Islet of Langerhans (tissue), 1 donor: ENCODE measurements around the gene NRK.
"Not testable (repeated sequence)": the region's sequence is repeated elsewhere in the genome, so short reads cannot be mapped to it uniquely, and the experiment has no call there.

Source experiments
- FAIRE-seq: peaks from one replicate; lab custom pipeline; 2011; peaks lifted over from hg19 to GRCh38; lab: Jason Lieb, UNC

NRK gene, protein sequence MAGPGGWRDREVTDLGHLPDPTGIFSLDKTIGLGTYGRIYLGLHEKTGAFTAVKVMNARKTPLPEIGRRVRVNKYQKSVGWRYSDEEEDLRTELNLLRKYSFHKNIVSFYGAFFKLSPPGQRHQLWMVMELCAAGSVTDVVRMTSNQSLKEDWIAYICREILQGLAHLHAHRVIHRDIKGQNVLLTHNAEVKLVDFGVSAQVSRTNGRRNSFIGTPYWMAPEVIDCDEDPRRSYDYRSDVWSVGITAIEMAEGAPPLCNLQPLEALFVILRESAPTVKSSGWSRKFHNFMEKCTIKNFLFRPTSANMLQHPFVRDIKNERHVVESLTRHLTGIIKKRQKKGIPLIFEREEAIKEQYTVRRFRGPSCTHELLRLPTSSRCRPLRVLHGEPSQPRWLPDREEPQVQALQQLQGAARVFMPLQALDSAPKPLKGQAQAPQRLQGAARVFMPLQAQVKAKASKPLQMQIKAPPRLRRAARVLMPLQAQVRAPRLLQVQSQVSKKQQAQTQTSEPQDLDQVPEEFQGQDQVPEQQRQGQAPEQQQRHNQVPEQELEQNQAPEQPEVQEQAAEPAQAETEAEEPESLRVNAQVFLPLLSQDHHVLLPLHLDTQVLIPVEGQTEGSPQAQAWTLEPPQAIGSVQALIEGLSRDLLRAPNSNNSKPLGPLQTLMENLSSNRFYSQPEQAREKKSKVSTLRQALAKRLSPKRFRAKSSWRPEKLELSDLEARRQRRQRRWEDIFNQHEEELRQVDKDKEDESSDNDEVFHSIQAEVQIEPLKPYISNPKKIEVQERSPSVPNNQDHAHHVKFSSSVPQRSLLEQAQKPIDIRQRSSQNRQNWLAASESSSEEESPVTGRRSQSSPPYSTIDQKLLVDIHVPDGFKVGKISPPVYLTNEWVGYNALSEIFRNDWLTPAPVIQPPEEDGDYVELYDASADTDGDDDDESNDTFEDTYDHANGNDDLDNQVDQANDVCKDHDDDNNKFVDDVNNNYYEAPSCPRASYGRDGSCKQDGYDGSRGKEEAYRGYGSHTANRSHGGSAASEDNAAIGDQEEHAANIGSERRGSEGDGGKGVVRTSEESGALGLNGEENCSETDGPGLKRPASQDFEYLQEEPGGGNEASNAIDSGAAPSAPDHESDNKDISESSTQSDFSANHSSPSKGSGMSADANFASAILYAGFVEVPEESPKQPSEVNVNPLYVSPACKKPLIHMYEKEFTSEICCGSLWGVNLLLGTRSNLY (N-terminal part only)

DNA sequence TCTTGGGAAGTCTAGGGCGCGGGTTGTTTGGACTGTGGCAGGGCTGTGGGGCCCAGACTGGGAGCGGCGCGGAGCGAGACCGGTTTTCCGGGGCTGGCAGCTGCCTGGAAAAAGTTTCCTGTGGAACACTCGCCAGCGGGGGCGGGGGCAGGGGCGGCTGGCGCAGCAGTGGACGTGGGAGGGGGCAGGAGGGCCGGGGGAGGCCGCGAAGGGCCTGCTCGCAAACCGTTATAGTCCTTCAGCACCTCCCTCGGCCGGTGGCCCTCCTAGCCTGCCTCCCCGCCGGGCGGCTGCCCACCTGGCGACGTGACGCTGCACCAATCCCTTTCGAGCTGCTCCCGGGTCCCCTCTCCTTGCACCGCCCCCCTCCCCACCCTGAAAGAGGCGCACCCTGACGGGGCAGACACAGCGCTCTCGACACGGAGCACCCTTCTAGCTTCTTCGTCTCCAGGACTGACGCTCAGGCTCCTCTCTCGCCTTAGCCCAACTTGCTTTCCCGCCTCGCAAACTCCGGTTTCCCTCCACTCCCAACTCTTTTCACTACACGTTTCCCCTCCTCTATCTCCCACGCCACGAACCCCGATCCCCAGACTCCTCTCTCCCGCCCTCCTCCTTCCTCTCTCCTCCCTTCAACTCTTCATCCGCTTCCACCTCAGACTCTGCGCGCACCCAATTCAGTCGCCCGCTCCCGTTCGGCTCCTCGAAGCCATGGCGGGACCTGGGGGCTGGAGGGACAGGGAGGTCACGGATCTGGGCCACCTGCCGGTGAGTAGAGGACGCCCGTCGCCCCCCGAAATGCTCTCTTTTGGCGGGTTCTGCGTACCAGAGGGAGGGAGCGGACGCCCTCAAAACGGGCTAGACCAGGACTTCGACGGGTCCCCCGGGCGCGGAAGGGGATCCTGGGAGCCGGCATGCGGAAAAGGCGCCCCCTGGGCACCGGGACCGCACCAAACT is at the start of gene NRK:
TSS of gene NRK (plus strand) at position 402 of the 954 bp plus-strand sequence. CDS start at position 709, 307 bp downstream.
- FAIRE-seq, result no peak

DNA sequence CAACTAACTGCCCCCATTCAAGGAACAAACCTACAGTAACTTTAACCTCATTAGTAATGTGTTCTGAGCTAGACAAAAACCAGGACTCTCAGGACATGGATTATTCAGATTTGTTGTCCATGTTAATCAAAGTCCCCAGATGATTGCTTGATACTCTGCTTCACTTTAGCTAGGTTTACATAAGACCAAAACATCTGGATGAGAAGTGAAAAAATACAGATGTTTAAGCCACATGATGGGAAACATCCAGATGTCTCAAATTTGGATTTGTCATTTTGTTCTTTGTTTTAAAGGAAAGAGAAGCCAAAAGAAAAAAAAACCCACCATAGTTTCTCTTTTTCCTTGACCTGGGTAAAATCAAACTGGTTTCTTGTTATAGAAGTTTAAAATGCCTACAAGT is 48.5 kb upstream of the NRK start:
- FAIRE-seq, result no peak

DNA sequence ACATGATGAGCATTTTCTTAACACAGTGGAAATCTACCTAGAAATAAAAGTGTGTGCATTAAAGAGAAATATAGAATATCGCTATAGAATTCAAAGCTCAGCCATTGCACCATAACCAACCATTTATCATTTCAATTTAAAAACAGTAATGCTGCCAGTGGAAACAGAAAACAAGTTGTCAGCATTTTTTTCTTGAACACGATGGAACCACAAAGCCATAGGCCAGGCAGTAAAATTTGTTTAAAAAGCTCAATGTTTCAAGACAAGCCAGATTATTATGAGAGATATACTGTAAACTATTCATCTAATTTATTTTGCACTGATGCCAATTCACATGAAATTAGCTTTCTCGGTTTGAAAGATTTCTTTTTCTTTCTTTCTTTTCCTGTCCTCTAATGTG is 46.7 kb upstream of the NRK start:
- no peak for FAIRE-seq

DNA sequence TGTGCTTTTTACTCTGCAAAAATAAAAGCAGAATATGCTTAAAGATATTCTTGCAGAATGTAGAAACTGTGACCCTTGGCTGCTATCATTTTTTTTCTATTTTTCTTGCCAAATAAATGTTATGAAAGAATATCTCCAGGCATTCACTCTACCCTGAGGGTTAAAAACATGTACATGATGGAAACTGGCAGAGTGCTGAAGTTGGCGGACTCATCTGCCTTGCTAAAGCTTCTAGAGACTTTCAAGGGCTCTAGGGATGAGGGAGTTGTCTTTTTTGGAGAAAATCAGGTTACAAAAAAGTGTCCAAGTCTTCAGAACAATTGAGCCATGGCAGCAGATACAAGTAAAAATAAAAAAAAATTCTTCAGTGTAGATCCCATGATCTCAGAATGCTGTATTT is 40.5 kb upstream of the NRK start:
- no peak for FAIRE-seq

DNA sequence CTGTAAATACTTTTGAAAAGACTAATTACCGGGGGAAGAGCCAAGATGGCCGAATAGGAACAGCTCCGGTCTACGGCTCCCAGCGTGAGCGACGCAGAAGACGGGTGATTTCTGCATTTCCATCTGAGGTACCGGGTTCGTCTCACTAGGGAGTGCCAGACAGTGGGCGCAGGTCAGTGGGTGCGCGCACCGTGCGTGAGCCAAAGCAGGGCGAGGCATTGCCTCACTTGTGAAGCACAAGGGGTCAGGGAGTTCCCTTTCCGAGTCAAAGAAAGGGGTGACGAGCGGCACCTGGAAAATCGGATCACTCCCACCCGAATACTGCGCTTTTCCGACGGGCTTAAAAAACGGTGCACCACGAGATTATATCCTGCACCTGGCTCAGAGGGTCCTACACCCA is 25.5 kb upstream of the NRK start:
- not testable (repeated sequence) for FAIRE-seq

DNA sequence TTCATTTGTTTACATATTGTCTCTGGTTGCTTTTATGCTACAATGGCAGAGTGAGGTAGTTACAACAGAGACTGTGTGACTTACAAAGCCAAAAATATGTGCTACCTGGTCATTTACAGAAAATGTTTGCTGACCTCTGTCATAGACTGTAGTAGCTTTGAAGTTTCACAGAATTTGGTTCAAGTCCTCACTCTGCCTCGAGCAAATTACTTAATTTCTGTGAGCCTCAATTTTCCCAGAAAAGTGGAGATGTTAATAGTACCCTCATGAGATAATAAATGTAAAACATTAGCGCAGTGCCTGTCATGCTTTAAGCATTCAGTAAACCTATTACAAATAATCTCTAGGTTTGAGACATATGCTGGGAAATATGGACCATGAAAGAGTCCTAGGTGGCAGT is 18.4 kb upstream of the NRK start:
- FAIRE-seq, result no peak

DNA sequence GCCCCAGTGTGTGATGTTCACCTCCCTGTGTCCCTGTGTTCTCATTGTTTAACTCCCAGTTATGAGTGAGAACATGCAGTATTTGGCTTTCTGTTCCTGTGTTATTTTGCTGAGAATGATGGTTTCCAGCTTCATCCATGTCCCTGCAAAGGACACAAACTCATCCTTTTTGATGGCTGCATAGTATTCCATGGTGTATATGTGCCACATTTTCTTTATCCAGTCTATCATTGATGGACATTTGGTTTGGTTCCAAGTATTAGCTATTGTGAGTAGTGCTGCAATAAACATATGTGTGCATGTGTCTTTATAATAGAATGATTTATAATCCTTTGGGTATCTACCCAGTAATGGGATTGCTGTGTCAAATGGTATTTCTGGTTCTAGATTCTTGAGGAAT is 16.7 kb upstream of the NRK start:
- not testable (repeated sequence) for FAIRE-seq

DNA sequence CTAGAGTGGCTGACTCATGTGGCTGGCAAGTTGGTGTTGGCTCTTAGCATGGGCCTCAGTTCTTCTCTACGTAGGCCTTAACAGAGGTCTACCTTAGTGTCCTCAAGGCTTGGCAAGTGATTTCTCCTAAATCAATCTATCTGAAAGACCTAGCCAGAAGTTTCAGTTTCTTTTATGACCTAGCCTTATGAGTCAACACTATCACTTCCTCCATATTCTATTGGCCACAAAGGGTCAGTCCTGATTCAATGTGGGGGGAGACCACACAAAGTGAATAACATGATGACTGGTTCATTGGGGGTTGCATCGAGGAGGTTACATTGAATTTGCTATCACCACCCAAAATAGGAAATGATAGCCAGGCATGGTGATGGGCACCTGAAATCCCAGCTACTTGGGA is 5.8 kb upstream of the NRK start:
- no peak for FAIRE-seq

DNA sequence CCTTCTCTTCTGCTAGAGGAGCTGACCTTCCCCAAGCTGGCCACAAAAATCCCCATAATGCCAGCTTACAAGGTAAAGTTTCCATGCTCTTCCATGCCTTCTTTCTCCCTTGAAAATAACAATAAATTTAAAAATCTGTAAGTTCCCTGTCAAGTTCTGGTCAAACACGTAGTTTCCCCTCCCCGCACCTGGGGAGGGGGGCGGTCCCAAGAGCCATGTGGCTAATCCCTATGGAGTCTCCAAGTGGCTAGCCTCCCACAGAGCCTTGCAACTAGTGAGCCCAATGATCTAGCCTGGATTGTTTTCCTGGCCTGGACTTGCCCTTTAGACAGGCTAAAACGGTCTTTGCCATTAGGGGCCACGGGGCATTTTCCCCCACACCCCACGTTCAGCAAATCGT is 2.1 kb upstream of the NRK start:
- FAIRE-seq, result no peak

DNA sequence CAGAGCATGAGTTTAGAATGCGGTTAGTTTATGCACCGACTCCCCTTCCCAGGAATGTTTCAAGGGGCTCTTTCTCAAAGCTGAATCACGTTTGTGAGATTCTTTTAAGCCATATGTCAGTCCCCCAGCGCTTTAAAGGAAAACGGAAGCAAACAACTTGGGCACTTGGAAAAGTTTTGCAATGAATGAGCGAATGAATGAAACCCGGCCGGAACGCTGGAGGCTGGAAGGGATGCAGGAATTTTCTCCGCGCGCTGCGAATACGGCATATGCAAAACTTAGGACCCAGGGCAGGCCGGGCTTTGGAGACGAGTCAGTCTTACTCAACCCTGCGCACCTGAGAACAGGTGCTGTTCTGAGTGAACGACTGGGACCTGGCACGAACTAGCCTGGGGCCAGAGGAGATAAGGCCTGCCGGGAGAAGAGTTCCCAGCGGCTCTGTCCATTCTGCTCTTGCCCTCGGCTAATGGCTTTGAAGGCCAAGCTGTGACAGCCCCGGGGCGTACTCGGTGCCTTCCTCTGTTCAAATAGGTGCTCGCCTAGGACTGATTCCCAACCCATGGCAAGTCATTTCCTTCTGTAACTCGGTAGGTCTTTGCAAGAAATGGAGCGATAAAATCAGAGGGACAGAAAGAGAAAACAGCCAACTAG is 743 bp upstream of the NRK start:
- no peak for FAIRE-seq

DNA sequence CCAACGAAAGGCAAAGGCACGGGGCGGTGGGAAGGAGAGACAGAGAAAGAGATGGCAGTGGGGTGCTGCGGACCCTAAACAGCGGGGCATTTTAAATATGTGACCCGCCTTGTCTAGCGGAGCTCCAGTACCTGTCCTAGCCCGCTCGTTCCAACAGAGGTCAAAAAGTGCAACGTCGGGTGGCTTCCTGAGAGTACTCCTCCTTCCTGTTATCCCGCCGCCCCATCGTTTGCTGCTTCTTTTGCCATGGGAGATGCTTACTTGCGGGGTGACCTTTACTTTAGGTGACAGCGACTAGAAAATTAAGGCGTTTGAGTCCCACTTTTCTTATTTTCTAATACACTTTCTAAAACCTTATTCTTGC is 735 bp downstream of the NRK start:
- FAIRE-seq, result no peak

DNA sequence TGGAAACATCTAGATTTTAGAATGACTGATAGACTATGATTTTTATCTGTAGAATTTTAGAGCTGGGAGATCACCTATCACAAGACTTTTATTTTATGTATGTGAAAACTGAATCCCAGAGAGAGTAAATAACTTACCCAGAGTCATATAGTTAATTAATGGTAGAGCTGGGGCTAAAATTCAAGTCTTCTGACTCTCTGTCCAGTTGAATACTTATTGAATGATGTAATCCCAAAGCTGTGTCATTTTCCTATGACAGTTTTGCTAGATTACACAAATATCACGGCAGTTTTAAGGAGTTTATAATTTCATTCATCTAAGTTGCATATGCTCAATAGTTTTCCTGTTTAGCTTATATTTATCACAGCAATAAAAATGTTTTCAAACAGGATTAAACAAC is 6.7 kb downstream of the NRK start:
- no peak for FAIRE-seq

DNA sequence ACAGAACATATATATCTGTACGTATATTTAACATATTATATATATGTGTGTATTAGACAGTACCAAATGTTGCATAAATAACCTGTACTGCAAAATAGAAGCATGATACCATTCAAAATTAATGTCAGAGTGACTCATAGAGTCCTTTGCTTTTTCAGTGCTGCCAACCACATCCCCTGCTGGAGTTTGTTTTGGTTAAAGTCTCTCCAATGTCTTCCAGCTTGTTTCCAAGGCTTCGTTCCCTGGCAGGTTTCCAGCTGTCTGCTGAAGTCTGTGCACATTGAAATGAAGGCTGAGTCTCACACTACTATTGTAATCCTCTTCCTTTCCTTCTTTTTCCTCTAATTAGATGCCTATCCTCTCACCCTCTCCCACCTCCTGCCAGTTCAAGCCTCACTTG is 14.9 kb downstream of the NRK start:
- FAIRE-seq, result peak; percentile 68

DNA sequence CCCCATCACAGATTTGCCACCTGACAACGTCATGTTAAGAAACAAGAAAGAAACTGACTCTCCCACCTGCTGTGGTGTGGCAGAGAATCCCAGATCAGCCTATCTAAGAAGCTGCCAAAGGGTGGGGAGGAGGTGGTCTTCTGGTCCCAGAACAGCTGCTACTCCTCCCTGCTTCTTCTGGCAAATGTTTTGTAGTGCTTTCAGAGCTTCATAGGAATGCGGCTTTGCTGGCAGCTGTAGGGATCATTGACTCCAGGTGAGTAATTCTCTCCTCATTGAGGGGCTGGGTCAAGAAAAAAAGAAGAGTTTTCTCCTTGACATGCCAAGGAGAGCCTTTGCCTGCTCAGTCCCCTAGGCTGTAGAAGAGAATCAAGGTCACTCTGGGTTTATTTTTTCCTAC is 23.3 kb downstream of the NRK start:
- FAIRE-seq, result no peak

DNA sequence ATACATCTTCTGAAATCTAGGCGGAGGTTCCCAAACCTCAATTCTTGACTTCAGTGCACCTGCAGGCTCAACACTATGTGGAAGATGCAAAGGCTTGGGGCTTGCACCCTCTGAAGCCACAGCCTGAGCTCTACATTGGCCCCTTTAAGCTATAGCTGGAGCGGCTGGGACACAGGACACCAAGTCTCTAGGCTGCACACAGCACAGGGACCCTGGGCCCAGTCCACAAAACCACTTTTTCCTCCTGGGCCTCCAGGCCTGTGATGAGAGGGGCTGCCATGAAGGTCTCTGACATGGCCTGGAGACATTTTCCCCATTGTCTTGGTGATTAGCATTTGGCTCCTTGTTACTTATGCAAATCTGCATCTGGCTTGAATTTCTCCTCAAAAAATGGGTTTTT is 27.8 kb downstream of the NRK start:
- not testable (repeated sequence) for FAIRE-seq

DNA sequence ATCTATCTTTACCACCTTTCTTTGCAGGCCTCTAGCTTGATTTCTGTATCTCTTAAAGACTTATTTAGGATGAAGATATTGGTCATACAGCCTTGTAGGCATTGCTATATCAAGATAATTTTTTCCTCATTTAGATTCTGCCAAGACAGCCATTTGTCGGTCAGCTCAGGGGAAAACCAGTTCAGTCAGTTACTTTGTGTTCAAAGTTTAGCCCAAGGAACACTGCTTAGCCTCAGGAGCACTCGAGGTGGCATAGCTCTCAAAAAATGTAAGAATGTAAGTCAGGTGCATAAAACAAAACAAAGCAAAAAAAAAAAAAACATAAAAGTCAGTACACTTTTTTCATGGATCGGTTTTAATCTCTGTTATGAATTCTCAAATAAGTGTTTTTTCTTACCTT is 43.4 kb downstream of the NRK start:
- FAIRE-seq, result no peak

DNA sequence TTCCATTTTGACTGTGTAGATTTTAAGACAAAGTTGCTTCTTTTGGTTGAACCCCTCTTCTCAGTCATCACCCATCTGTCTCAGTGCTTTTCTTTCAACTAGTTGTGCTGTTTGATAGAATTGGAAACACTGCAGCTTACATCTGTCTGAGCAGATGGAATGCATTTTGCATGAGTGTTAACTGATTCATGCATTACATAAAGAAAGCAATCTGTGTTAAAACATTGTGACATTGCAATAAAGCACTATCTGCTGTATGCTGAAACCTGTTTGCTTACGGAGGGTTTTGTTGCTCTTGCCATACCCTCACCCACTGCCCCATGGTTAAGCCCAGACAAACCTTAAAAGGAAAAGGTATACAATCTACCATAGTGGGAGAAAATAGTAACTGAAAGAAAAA is 47.4 kb downstream of the NRK start:
- no peak for FAIRE-seq

DNA sequence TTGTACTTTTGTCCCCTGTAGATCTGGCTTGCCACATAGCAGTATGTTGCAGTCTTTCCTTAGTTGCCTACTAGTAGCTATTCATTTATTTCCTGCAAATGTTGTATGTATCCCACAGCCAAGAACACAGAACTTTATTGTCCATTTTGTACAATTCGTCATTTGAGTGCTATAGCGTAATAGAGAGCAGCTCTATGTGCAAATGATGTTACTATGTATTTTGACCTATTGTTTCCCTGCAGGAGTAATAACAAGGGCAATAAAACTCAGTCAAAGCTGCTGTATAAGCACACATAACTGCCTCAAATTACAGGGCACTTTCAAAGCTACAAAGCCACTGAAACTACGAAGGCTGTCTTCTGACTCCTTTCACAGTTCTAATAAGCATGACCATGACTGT is 48.1 kb downstream of the NRK start:
- no peak for FAIRE-seq

DNA sequence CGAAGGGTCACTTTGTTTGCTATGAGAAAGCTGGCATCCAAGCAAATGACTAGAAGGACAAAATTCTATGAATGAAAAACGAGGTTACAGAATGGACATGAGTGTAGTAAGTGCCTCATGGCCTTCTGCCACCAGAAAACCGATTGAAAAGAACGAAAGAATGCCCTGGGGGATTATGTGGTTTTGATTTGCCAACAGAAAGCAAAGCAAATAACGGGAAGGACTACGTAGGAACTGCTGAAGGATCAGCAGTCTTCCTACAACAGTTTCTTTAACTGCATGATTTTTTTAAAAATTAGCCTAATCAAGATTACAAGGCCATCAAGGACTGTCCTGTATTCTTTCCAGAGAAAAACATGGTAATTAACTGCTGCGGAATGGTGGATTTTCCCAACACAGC is 50.6 kb downstream of the NRK start:
- no peak for FAIRE-seq

DNA sequence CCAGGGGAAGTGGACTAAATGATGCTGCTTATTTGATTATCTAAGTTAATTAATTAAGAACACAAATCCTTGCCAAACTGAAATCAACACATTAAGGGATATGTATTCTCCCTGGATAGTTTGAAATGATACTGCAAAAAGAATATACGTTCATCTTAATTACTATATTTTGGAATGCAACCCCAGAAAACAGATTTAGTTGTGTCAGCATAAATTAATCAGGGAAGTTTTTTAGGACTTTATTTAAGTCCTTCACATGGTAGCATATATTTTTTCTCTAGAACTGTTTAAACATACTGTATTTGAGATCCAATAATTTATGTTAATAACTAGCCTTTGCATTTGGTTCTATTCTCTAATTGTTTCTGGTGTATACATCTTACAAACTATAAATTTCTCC is 52.5 kb downstream of the NRK start:
- no peak for FAIRE-seq

DNA sequence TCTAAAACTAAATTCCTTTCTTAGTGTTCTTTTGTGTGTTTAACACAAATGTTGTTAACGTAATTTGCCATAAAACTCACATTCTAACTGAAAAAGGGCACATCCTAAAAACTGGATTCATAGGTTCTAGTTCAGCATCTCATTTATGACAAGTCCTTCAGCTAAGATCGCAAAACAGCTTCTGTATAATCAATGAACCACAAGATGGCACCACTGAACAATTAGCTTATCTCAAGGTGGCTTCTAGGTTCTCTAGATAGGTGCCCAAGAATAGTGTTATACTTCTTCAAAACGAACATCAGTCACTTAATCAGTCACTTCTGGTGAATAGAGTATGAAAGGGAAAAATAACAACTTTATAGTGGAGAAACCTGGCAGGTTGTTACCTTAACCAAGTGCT is 54.3 kb downstream of the NRK start:
- FAIRE-seq, result peak; percentile 62
